Stimulated activated CD8-positive, alpha-beta memory T cell treated with anti-CD3 and anti-CD28 coated beads, Interleukin-12 subunit alpha, Interleukin-12 subunit beta, amount 100 ng/mL, for 4 hours (primary cell): ENCODE results near the gene SINHCAF.
"Not testable (repeated sequence)": the region's sequence is repeated elsewhere in the genome, so short reads cannot be mapped to it uniquely, and the experiment has no call there.

Experiments used
- DNase-seq: peaks from one replicate; pipeline ENCODE4 v3.0.0-alpha.2; 2020; ENCODE audit warnings: low read depth

SINHCAF gene

GRCh38 chr12:31261744-31262143, 64.2 kb downstream of the SINHCAF start:
- no peak for DNase-seq

- DNase-seq = no peak
These were observed 65.1 kb downstream of the SINHCAF start for GRCh38 chr12:31260840-31261239.

- no peak for DNase-seq
These were observed 66.6 kb downstream of the SINHCAF start for GRCh38 chr12:31259136-31259886.

GRCh38 chr12:31257784-31258183, 68.2 kb downstream of the SINHCAF start:
- DNase-seq = no peak

GRCh38 chr12:31251707-31252611, 74.0 kb downstream of the SINHCAF start:
- DNase-seq = not testable (repeated sequence)

GRCh38 chr12:31250179-31250578, 75.8 kb downstream of the SINHCAF start:
- DNase-seq = no peak

GRCh38 chr12:31249356-31249755, 76.6 kb downstream of the SINHCAF start:
- DNase-seq = no peak

GRCh38 chr12:31248815-31249214, 77.1 kb downstream of the SINHCAF start:
- no peak for DNase-seq

GRCh38 chr12:31248337-31248736, 77.6 kb downstream of the SINHCAF start:
- no peak for DNase-seq

- DNase-seq = no peak
These were observed 79.5 kb downstream of the SINHCAF start for GRCh38 chr12:31246470-31246850.

- DNase-seq = no peak
These were observed 80.0 kb downstream of the SINHCAF start for GRCh38 chr12:31245822-31246469.

GRCh38 chr12:31242418-31242817, 83.5 kb downstream of the SINHCAF start:
- DNase-seq = not testable (repeated sequence)

- peak; percentile 14 for DNase-seq
These were observed 87.1 kb downstream of the SINHCAF start for GRCh38 chr12:31238764-31239387.

GRCh38 chr12:31238333-31238732, 87.6 kb downstream of the SINHCAF start:
- DNase-seq = not testable (repeated sequence)

- DNase-seq = no peak
These were observed 88.8 kb downstream of the SINHCAF start for GRCh38 chr12:31236998-31237637.

- DNase-seq = no peak
These were observed 90.0 kb downstream of the SINHCAF start for GRCh38 chr12:31235868-31236395.

- DNase-seq = no peak
These were observed 90.7 kb downstream of the SINHCAF start for GRCh38 chr12:31234955-31235867.

GRCh38 chr12:31234053-31234840, 91.7 kb downstream of the SINHCAF start:
- DNase-seq = no peak

GRCh38 chr12:31233061-31233730, 92.8 kb downstream of the SINHCAF start:
- no peak for DNase-seq
